ENCODE results near the gene PLK3.

DNA sequence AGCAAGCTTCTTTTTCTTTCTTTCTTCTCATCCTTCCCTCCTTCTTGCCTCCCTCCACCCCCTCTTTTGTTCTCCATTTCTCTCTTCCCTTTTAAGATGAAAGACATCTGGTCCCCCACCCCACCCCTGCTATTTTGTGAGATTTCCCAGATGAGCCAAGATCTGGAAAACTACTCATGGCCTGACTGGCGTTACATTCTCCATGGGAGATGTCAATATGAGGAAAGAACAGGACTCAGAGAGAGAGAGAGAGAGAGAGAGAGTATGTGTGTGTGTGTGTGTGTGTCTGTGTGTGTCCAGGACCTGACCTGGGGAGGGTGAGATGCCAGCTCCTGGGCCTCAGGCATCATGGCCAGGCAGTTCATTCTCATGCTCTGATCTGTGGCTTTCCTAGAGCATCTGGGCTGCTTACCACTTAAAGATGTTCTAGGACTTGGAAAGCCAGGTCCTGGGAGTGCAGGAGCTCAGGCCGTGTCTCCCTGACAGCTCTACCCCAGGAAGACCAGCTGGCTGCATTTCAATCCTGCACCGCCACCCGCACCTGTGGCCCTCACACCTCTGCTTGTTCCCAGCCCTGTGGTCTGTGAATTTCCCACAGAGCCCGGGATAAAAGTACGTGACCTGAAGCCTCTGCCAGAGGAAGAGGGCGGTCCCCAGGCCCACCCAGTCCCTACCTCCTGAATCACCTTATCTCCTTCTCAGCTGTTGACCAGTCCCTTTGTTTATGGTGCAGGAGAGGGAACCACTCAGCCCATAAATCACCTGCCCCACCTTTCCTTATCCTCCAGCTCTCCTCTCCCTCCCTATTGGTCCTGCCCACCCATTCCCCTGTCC lies 9.0 kb upstream of the PLK3 start:
- no peak for TF ChIP-seq EZH2phosphoT487 (conservative IDR thresholded peaks at IDR 0.05; ENCODE audit: low read length)
- TF ChIP-seq, protein P1, sequence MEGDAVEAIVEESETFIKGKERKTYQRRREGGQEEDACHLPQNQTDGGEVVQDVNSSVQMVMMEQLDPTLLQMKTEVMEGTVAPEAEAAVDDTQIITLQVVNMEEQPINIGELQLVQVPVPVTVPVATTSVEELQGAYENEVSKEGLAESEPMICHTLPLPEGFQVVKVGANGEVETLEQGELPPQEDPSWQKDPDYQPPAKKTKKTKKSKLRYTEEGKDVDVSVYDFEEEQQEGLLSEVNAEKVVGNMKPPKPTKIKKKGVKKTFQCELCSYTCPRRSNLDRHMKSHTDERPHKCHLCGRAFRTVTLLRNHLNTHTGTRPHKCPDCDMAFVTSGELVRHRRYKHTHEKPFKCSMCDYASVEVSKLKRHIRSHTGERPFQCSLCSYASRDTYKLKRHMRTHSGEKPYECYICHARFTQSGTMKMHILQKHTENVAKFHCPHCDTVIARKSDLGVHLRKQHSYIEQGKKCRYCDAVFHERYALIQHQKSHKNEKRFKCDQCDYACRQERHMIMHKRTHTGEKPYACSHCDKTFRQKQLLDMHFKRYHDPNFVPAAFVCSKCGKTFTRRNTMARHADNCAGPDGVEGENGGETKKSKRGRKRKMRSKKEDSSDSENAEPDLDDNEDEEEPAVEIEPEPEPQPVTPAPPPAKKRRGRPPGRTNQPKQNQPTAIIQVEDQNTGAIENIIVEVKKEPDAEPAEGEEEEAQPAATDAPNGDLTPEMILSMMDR (IDR thresholded peaks at IDR 0.05; ENCODE audit: insufficient read depth, low read length, poor library complexity, severe bottlenecking): no peak

Data from SU-DHL-6 (cell line).